ENCODE data around the gene EPHB4. TPM values are rescaled to one million over a fixed set of nuclear protein-coding genes. Genes with fewer than 3 reads are reported as not detected.

EPHB4 gene
- total RNA-seq, 1 experiment from 2014 or later = 192 TPM

DNA sequence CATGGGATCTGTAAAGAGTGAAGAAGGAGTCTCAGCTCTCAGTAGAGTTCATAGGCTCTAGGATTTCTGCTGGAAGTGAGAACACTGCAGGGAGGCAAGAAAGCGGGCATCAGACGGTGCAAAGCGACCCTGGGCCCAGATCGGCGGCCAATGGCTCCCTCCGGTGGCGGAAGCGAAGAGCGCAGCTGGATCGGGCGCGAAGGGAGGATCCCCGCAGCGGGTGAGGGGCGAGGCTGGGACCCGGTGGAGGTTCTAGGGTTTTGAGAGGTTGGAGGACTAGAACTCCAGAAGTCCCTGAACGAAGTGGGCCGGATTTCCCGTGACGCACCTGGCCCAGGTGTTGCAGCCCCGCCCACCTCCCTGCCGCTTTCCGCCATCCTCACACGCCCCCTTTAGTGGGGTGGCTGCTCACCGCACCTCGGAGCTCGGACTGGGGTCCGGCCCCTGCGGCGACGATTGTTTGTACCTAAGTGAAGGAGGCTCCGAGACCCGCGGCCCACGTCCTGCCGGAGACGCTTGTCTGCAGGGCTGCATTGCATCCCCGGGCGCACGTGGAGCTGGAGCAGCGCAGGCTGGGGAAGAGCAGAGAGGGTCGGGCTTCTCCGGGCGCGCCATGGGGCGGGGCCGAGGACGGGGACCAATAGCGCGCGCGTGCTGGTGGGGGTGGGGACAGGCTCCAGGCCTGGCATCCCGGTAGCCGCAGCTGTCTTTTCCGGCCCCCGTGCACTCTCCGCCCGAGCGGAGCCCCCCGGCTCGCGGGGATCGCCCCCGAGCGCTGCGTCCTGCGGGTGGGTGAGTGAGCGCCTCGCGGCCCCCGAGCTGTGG, 24.9 kb upstream of the EPHB4 start, which contains the start of gene SLC12A9:
SLC12A9 (plus strand) TSS at position 666 of the 825 bp plus-strand sequence. CDS start 1,485 bp downstream, outside the sequence.
- Histone ChIP-seq H3K9me3 (ENCODE audit: control insufficient read depth, insufficient read depth, low read depth, low read length) (no peaks in the 10 kb centered on the region), H3K4me3 (ENCODE audit: low read depth in 2 of 2, low read length in 2 of 2) (peak within 1 kb of the TSS; percentile 80), H3K27me3 (ENCODE audit: control insufficient read depth, insufficient read depth, low read length) (no peaks in the 10 kb centered on the region), H3K4me1 (ENCODE audit: control insufficient read depth, insufficient read depth, low read length) (peaks cover 3% of the 10 kb centered on the region; the same call in 1 of the 2 replicates), H3K27ac (ENCODE audit: low read length) (peak within 1 kb of the TSS; percentile 74), H3K36me3 (ENCODE audit: control insufficient read depth, insufficient read depth, low read length) (no peaks in the 10 kb centered on the region)
- TF ChIP-seq, protein P1, sequence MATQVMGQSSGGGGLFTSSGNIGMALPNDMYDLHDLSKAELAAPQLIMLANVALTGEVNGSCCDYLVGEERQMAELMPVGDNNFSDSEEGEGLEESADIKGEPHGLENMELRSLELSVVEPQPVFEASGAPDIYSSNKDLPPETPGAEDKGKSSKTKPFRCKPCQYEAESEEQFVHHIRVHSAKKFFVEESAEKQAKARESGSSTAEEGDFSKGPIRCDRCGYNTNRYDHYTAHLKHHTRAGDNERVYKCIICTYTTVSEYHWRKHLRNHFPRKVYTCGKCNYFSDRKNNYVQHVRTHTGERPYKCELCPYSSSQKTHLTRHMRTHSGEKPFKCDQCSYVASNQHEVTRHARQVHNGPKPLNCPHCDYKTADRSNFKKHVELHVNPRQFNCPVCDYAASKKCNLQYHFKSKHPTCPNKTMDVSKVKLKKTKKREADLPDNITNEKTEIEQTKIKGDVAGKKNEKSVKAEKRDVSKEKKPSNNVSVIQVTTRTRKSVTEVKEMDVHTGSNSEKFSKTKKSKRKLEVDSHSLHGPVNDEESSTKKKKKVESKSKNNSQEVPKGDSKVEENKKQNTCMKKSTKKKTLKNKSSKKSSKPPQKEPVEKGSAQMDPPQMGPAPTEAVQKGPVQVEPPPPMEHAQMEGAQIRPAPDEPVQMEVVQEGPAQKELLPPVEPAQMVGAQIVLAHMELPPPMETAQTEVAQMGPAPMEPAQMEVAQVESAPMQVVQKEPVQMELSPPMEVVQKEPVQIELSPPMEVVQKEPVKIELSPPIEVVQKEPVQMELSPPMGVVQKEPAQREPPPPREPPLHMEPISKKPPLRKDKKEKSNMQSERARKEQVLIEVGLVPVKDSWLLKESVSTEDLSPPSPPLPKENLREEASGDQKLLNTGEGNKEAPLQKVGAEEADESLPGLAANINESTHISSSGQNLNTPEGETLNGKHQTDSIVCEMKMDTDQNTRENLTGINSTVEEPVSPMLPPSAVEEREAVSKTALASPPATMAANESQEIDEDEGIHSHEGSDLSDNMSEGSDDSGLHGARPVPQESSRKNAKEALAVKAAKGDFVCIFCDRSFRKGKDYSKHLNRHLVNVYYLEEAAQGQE (IDR thresholded peaks at IDR 0.05; ENCODE audit: insufficient read depth in 1 of 2, low read depth in 2 of 2, low read length in 1 of 2) = 0 out of 4 replicates have a peak, but pooled peaks of 1 of the 2 experiments have one; percentile 34
- TF ChIP-seq POLR2AphosphoS5 (IDR thresholded peaks at IDR 0.05; ENCODE audit: low read depth, low read length) (no peak), SIN3A (IDR thresholded peaks at IDR 0.05; ENCODE audit: borderline replicate concordance, insufficient read depth, low read depth, low read length) (peak; percentile 92; the same call in 1 of the 2 replicates)
- TF ChIP-seq, protein P2, sequence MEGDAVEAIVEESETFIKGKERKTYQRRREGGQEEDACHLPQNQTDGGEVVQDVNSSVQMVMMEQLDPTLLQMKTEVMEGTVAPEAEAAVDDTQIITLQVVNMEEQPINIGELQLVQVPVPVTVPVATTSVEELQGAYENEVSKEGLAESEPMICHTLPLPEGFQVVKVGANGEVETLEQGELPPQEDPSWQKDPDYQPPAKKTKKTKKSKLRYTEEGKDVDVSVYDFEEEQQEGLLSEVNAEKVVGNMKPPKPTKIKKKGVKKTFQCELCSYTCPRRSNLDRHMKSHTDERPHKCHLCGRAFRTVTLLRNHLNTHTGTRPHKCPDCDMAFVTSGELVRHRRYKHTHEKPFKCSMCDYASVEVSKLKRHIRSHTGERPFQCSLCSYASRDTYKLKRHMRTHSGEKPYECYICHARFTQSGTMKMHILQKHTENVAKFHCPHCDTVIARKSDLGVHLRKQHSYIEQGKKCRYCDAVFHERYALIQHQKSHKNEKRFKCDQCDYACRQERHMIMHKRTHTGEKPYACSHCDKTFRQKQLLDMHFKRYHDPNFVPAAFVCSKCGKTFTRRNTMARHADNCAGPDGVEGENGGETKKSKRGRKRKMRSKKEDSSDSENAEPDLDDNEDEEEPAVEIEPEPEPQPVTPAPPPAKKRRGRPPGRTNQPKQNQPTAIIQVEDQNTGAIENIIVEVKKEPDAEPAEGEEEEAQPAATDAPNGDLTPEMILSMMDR (IDR thresholded peaks at IDR 0.05) = peak; percentile 95
- in situ Hi-C loops (cut with HindIII; ENCODE audit: low pct_unique_long_range_greater_than_20kb, low sequenced_read_pairs) = no loop called here
- DNase-seq (ENCODE audit: low read depth, low spot score) = peak; percentile 45
- intact Hi-C loops (cut with micrococcal nuclease; ENCODE audit: unreplicated experiment) = loop anchor here (1.0 to 5.0 kb wide), 2 partner anchors 50 to 147 kb away; no protein-coding TSS in a partner anchor
- POLR2A ChIA-PET = interaction anchor here (0.7 kb wide), 2 partner anchors 37 to 63 kb away, joined by 8 to 12 read pairs; no protein-coding TSS in a partner anchor
- peak; percentile 99 for ATAC-seq
- BruUV-seq (replicated peaks) = no TSS peak
- CTCF ChIA-PET = interaction anchor here (0.5 to 1.9 kb wide), 13 partner anchors 18 to 266 kb away, joined by 3 to 20 read pairs (median 4); partner anchors contain the start of genes EPHB4, FBXO24 and POP7

DNA sequence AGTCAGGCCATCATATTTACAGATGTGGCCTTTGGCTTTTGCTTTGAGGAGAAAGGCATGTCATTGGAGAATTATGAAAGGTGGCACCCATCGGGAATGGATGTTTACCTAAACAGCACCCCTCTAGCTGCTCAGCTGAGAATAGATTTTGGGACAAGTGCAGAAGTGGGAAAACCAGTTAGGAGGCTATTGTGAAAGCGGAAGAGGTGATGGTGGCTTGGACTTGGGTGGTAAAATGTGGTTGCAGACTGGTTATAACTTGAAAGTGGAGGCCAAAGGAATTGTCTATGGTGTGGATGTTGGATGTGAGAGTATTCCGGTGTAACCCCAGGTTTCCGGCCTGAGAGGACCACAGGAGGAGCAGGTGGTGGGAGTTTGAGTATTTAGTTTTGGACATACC, 20.0 kb upstream of the EPHB4 start:
- TF ChIP-seq, protein P2 (IDR thresholded peaks at IDR 0.05) = no peak
- TF ChIP-seq TCF7L2 (IDR thresholded peaks at IDR 0.05; ENCODE audit: low read depth, low read length) = no peak
- TF ChIP-seq, protein P1 (IDR thresholded peaks at IDR 0.05; ENCODE audit: insufficient read depth in 1 of 2, low read depth in 2 of 2, low read length in 1 of 2) = no peak
- TF ChIP-seq SIN3A (IDR thresholded peaks at IDR 0.05; ENCODE audit: borderline replicate concordance, insufficient read depth, low read depth, low read length) = no peak
- no peak for TF ChIP-seq POLR2AphosphoS5 (IDR thresholded peaks at IDR 0.05; ENCODE audit: low read depth, low read length)
- CTCF ChIA-PET = interaction anchor here (0.6 kb wide), 1 partner anchor 288 kb away, joined by 4 read pairs; no protein-coding TSS in a partner anchor
- BruUV-seq (replicated peaks) = no TSS peak

More for the DNA sequence above, 20.0 kb upstream of the EPHB4 start:
- Histone ChIP-seq H3K27ac (ENCODE audit: low read length) (no peak overlapping the region), H3K4me1 (ENCODE audit: control insufficient read depth, insufficient read depth, low read length) (0 out of 2 replicates have a peak, but pooled peaks cover 3% of the 10 kb centered on the region), H3K36me3 (ENCODE audit: control insufficient read depth, insufficient read depth, low read length) (no peaks in the 10 kb centered on the region), H3K9me3 (ENCODE audit: control insufficient read depth, insufficient read depth, low read depth, low read length) (no peaks in the 10 kb centered on the region), H3K27me3 (ENCODE audit: control insufficient read depth, insufficient read depth, low read length) (no peaks in the 10 kb centered on the region), H3K4me3 (ENCODE audit: low read depth in 2 of 2, low read length in 2 of 2) (no peak overlapping the region)
- DNase-seq (ENCODE audit: low read depth, low spot score) (no peak), ATAC-seq (no peak)
- intact Hi-C loops (cut with micrococcal nuclease; ENCODE audit: unreplicated experiment) = no loop called here
- POLR2A ChIA-PET = no interaction called here
- in situ Hi-C loops (cut with HindIII; ENCODE audit: low pct_unique_long_range_greater_than_20kb, low sequenced_read_pairs) = loop anchor here (25.0 kb wide), 1 partner anchor 135 kb away; the partner anchor contains the start of genes EPO and POP7

Measured in Panc1 (cell line).